GM23248 (cell line): ENCODE data around the gene RALGPS1.

Source experiments
- EZH2 ChIP-seq: fragments of 200-600 bp; sonication (generic); IDR thresholded peaks from 2 replicates; pipeline ENCODE4 v1.6.1; 2018; ENCODE audit warnings: antibody characterized with exemption, mild to moderate bottlenecking; ENCODE audit not compliant: insufficient read depth, poor library complexity, severe bottlenecking
- EZH2phosphoT487 ChIP-seq: fragments of 200-600 bp; sonication (generic); IDR thresholded peaks from 2 replicates; pipeline ENCODE4 v1.6.1; 2018; ENCODE audit warnings: antibody characterized with exemption, moderate library complexity, mild to moderate bottlenecking, low read depth; ENCODE audit not compliant: insufficient read depth

GRCh38 chr9:127020036-127020801 is 105.6 kb downstream of the RALGPS1 start:
- TF ChIP-seq EZH2 (no peak), EZH2phosphoT487 (no peak)
